ENCODE measurements around the gene STAB2. TPM values are rescaled to one million over a fixed set of nuclear protein-coding genes. Genes with fewer than 3 reads are reported as not detected.

The STAB2 gene
- polyA plus RNA-seq, 1 of the 3 experiments (the other 2 are of a cell fraction), result not detected

DNA sequence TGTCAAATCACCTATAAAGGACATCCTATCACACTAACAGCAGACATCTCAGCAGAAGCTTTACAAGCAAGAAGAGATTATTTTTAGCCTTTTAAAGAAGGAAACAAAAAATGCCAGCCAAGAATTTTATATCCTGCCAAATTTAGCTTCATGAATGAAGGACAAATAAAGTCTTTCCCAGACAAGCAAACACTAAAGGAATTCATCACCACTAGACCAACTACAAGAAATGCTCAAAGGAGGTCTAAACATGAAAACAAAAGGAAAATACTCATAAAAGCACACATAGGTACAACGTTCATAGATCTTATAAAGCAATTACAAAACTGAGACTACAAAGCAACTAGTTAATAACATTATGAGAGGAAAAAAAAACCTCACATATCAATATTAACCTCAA lies 20.7 kb upstream of the STAB2 start:
- ChIA-PET CTCF (interaction anchor here (1.4 to 1.8 kb wide), 2 partner anchors 9 to 18 kb away, joined by 3 to 4 read pairs; no protein-coding TSS in a partner anchor), POLR2A (no interaction called here)
- Histone ChIP-seq H4K20me1 (ENCODE audit: insufficient read depth) (no peaks in the 10 kb centered on the region), H3K4me2 (no peak overlapping the region), H3K4me3 (ENCODE audit: low read depth in 2 of 2, low read length in 1 of 2) (no peak overlapping the region), H3K9me2 (no peaks in the 10 kb centered on the region), H3K9me3 (peaks cover 14% of the 10 kb centered on the region; the same call in 1 of the 2 replicates), H3K9ac (no peak overlapping the region), H3K79me2 (ENCODE audit: insufficient read depth) (no peaks in the 10 kb centered on the region), H3F3A (replicated peaks; ENCODE audit: insufficient read depth) (no peaks in the 10 kb centered on the region), H3K4me1 (ENCODE audit: control insufficient read depth in 1 of 2, insufficient read depth in 2 of 2, low read depth in 1 of 2, low read length in 1 of 2) (peaks cover 0 to 2% of the 10 kb centered on the region in 2 experiments; a peak in 1 of 4 replicates), H3K27me3 (ENCODE audit: insufficient read depth) (no peaks in the 10 kb centered on the region), H3K27ac (ENCODE audit: low read depth in 2 of 2, low read length in 1 of 2) (no peak overlapping the region), H2AFZ (ENCODE audit: low read depth) (no peak overlapping the region), H3K36me3 (replicated peaks in 1 of 2; ENCODE audit: control insufficient read depth in 1 of 2, insufficient read depth in 2 of 2, low read length in 1 of 2) (no peaks in the 10 kb centered on the region)
- no peak for DNase-seq
- WGBS (ENCODE audit: low lambda C conversion rate), result 9% methylated on average over 1 of the region's 1 CpG
- TF ChIP-seq, protein P1, sequence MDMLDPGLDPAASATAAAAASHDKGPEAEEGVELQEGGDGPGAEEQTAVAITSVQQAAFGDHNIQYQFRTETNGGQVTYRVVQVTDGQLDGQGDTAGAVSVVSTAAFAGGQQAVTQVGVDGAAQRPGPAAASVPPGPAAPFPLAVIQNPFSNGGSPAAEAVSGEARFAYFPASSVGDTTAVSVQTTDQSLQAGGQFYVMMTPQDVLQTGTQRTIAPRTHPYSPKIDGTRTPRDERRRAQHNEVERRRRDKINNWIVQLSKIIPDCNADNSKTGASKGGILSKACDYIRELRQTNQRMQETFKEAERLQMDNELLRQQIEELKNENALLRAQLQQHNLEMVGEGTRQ (IDR thresholded peaks at IDR 0.05; ENCODE audit: borderline replicate concordance, low read depth, low read length), result no peak
- TF ChIP-seq FOXJ3 (CRISPR knock-in tag; IDR thresholded peaks at IDR 0.05) (no peak), SMC3 (IDR thresholded peaks at IDR 0.05; ENCODE audit: low read depth, low read length) (no peak), MXI1 (IDR thresholded peaks at IDR 0.05; ENCODE audit: low read depth, low read length) (no peak)

DNA sequence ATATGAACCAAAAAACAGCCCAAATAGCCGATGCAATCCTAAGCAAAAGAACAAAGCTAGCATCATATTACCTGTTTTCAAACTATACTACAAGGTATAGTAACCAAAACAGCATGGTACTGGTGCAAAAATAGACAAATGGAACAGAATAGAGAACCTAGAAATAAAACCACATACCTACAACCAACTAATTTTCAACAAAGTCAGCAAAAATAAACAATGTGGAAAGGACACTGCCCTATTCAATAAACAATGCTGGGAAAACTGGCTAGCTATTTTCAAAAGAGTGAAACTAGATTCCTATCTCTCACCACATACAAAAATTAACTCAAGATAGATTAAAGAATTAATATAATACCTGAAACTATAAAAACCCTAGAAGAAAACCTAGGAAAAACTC lies 17.8 kb upstream of the STAB2 start:
- H3K79me2 ChIP-seq (ENCODE audit: insufficient read depth), result no peaks in the 10 kb centered on the region
- no peak overlapping the region for H3K9ac ChIP-seq
- H3K27me3 ChIP-seq (ENCODE audit: insufficient read depth), result no peaks in the 10 kb centered on the region; the same call in 1 of the 2 replicates
- POLR2A ChIA-PET, result no interaction called here
- H3F3A ChIP-seq (replicated peaks; ENCODE audit: insufficient read depth), result no peaks in the 10 kb centered on the region
- no peak overlapping the region for H3K4me2 ChIP-seq
- TF ChIP-seq TCF12 (IDR thresholded peaks at IDR 0.05), result no peak
- no peak for TF ChIP-seq RXRA (IDR thresholded peaks at IDR 0.05; ENCODE audit: borderline replicate concordance, low read depth)
- no peak for TF ChIP-seq PBX3 (IDR thresholded peaks at IDR 0.05)
- TF ChIP-seq RFX5 (IDR thresholded peaks at IDR 0.05; ENCODE audit: low read length), result no peak
- H3K4me3 ChIP-seq (ENCODE audit: low read depth in 2 of 2, low read length in 1 of 2), result no peak overlapping the region
- H3K9me2 ChIP-seq, result no peaks in the 10 kb centered on the region
- CTCF ChIA-PET, result interaction anchor here (3.1 kb wide), 1 partner anchor 64 kb away, joined by 15 read pairs; no protein-coding TSS in a partner anchor
- no peaks in the 10 kb centered on the region for H4K20me1 ChIP-seq (ENCODE audit: insufficient read depth)
- peaks cover 0 to 3% of the 10 kb centered on the region in 2 experiments; a peak in 1 of 4 replicates for H3K4me1 ChIP-seq (ENCODE audit: control insufficient read depth in 1 of 2, insufficient read depth in 2 of 2, low read depth in 1 of 2, low read length in 1 of 2)
- 9% methylated on average over 1 of the region's 1 CpG for WGBS (ENCODE audit: low lambda C conversion rate)
- peaks cover 14% of the 10 kb centered on the region; the same call in 1 of the 2 replicates for H3K9me3 ChIP-seq
- H3K27ac ChIP-seq (ENCODE audit: low read depth in 2 of 2, low read length in 1 of 2), result no peak overlapping the region
- H2AFZ ChIP-seq (ENCODE audit: low read depth), result no peak overlapping the region
- no peak for DNase-seq
- no peaks in the 10 kb centered on the region for H3K36me3 ChIP-seq (replicated peaks in 1 of 2; ENCODE audit: control insufficient read depth in 1 of 2, insufficient read depth in 2 of 2, low read length in 1 of 2)

DNA sequence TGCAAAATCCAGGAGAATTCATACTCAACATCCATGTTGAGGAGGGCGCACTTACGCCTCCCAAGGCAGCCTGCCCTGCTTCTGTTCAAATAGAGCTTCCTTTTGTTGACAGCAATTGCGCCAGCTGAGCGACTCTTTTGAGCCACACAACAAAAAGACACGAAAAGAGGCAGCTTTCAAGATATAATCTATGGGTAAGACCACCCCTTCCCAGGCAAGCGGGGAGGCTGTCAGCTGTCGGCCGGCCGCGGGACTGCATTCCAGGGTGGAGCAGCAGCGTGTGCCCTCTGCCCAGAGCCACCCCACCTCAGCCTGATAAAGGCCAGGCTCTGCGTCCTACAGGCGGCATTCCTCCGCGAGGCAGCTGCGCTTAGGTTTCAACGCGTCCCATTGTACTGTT lies 15.8 kb upstream of the STAB2 start:
- peaks cover 0 to 7% of the 10 kb centered on the region in 2 experiments; a peak in 1 of 4 replicates for H3K4me1 ChIP-seq (ENCODE audit: control insufficient read depth in 1 of 2, insufficient read depth in 2 of 2, low read depth in 1 of 2, low read length in 1 of 2)
- H3K4me2 ChIP-seq, result no peak overlapping the region; the same call in 1 of the 2 replicates
- DNase-seq, result peak; percentile 41
- TF ChIP-seq REST (IDR thresholded peaks at IDR 0.05; ENCODE audit: low read depth, low read length) (no peak), EP300 (IDR thresholded peaks at IDR 0.05; ENCODE audit: borderline replicate concordance in 1 of 2, low read depth in 1 of 2, low read length in 1 of 2) (no peak), GATA2 (CRISPR knock-in tag; IDR thresholded peaks at IDR 0.05) (no peak), FOXM1 (IDR thresholded peaks at IDR 0.05; ENCODE audit: low read depth) (no peak)
- no peaks in the 10 kb centered on the region for H4K20me1 ChIP-seq (ENCODE audit: insufficient read depth)
- H3K27ac ChIP-seq (ENCODE audit: low read depth in 2 of 2, low read length in 1 of 2), result no peak overlapping the region
- 22% methylated on average over 18 of the region's 18 CpGs for WGBS (ENCODE audit: low lambda C conversion rate)
- no peak overlapping the region for H3K9ac ChIP-seq
- H3K27me3 ChIP-seq (ENCODE audit: insufficient read depth), result no peaks in the 10 kb centered on the region; the same call in 1 of the 2 replicates
- H3K9me3 ChIP-seq, result peaks cover 5% of the 10 kb centered on the region; the same call in 1 of the 2 replicates
- no peaks in the 10 kb centered on the region for H3K9me2 ChIP-seq
- H3K4me3 ChIP-seq (ENCODE audit: low read depth in 2 of 2, low read length in 1 of 2), result no peak overlapping the region
- POLR2A ChIA-PET, result no interaction called here
- H3K36me3 ChIP-seq (replicated peaks in 1 of 2; ENCODE audit: control insufficient read depth in 1 of 2, insufficient read depth in 2 of 2, low read length in 1 of 2), result no peaks in the 10 kb centered on the region
- no peak overlapping the region for H2AFZ ChIP-seq (ENCODE audit: low read depth)
- H3K79me2 ChIP-seq (ENCODE audit: insufficient read depth), result no peaks in the 10 kb centered on the region
- H3F3A ChIP-seq (replicated peaks; ENCODE audit: insufficient read depth), result no peaks in the 10 kb centered on the region
- CTCF ChIA-PET, result interaction anchor here (0.6 to 3.1 kb wide), 8 partner anchors 10 to 1865 kb away, joined by 3 to 15 read pairs (median 4); no protein-coding TSS in a partner anchor

Measured in SK-N-SH (cell line).